Endothelial cell of umbilical vein (primary cell): Measurements from ENCODE around the gene GRID2. TPM values are rescaled to one million over a fixed set of nuclear protein-coding genes. Genes with fewer than 3 reads are reported as not detected.

Experiments
- BruUV-seq: library from RNA; stranded (reverse); fragments of 400-500 nt; replicated peaks from 2 replicates; lab custom pipeline; 2021; lab: Mats Ljungman, UMichigan
- CTCF ChIA-PET: fragments of 300-600, 350-600 bp; sonication (Branson Sonifier 250); formaldehyde crosslinking; loops from one replicate; lab custom pipeline; 2021; ENCODE audit warnings: antibody characterized with exemption, inconsistent platforms; lab: Charles Lee
- POLR2A ChIA-PET: fragments of 300-600, 350-600 bp; sonication (Branson Sonifier 250); formaldehyde crosslinking; loops from one replicate; lab custom pipeline; 2021; ENCODE audit warnings: antibody characterized with exemption, inconsistent platforms; lab: Charles Lee
- DNase-seq: peaks from one replicate; pipeline ENCODE4 v3.0.0-alpha.2; 2011; ENCODE audit warnings: low read depth, low spot score
- FAIRE-seq: peaks from 2 replicates; lab custom pipeline; 2011; peaks lifted over from hg19 to GRCh38; lab: Jason Lieb, UNC
- H2AFZ ChIP-seq: 2 replicates; pipeline ENCODE4 v1.6.0; 2012; ENCODE audit warnings: low read depth, low read length, control low read depth, inconsistent platforms
- H3K27ac ChIP-seq: 2 replicates; pipeline ENCODE4 v1.5.1; 2011; ENCODE audit warnings: low read depth, mild to moderate bottlenecking, control low read depth, low read length, moderate library complexity; ENCODE audit not compliant: insufficient read depth
- H3K27me3 ChIP-seq, 2 experiments: 2 replicates each; pipeline versions ENCODE4 v1.6.0 to v1.6.1; 2011; ENCODE audit warnings: low read length in 2 of 2, mixed read lengths in 1 of 2; ENCODE audit not compliant: control insufficient read depth in 2 of 2, insufficient read depth in 2 of 2
- H3K36me3 ChIP-seq, 2 experiments: 2 replicates in 1 of 2; 3 replicates in 1 of 2; pipeline ENCODE4 v1.5.1; 2011; ENCODE audit warnings: low read length in 2 of 2, mild to moderate bottlenecking in 1 of 2, moderate library complexity in 1 of 2; ENCODE audit not compliant: control insufficient read depth in 2 of 2, insufficient read depth in 2 of 2; ENCODE audit errors: extremely low read depth in 1 of 2
- H3K4me1 ChIP-seq: 3 replicates; pipeline ENCODE4 v1.5.1; 2011; ENCODE audit warnings: mild to moderate bottlenecking, low read length; ENCODE audit not compliant: control insufficient read depth, insufficient read depth; ENCODE audit errors: extremely low read depth
- H3K4me2 ChIP-seq: 2 replicates; pipeline ENCODE4 v1.6.1; 2011; ENCODE audit warnings: low read length, control low read depth, mixed read lengths; ENCODE audit not compliant: insufficient read depth
- H3K4me3 ChIP-seq, 3 experiments: fragments of 200-600 bp in 1 of 3; sonication (generic), shearing (Covaris generic) in 1 of 3; replicated peaks in 1 of 3; 2 replicates each; pipeline ENCODE4 v1.5.1; 2011 to 2016; ENCODE audit warnings: control low read depth in 3 of 3, low read length in 3 of 3, mild to moderate bottlenecking in 2 of 3, inconsistent platforms in 1 of 3, low read depth in 1 of 3, moderate library complexity in 1 of 3; ENCODE audit not compliant: insufficient read depth in 1 of 3
- H3K79me2 ChIP-seq: 2 replicates; pipeline ENCODE4 v1.6.0; 2012; ENCODE audit warnings: low read length, inconsistent platforms; ENCODE audit not compliant: control insufficient read depth, insufficient read depth
- H3K9ac ChIP-seq: replicated peaks from 2 replicates; pipeline ENCODE3; 2011; ENCODE audit warnings: low read length, control low read depth; ENCODE audit not compliant: insufficient read depth; ENCODE audit errors: extremely low read depth
- H3K9me1 ChIP-seq: replicated peaks from 3 replicates; pipeline ENCODE4 v1.6.0; 2011; ENCODE audit warnings: mild to moderate bottlenecking, low read length; ENCODE audit not compliant: control insufficient read depth, insufficient read depth; ENCODE audit errors: extremely low read depth
- H3K9me3 ChIP-seq: replicated peaks from 2 replicates; pipeline ENCODE4 v1.5.1; 2012; ENCODE audit warnings: low read length, inconsistent platforms; ENCODE audit not compliant: control insufficient read depth, insufficient read depth
- H4K20me1 ChIP-seq: replicated peaks from 2 replicates; pipeline ENCODE3; 2011; ENCODE audit warnings: mild to moderate bottlenecking, low read length; ENCODE audit not compliant: control insufficient read depth, insufficient read depth; ENCODE audit errors: extremely low read depth
- EZH2 ChIP-seq: IDR thresholded peaks from 2 replicates; pipeline ENCODE4 v1.6.1; 2012; ENCODE audit warnings: borderline replicate concordance, low read depth, mild to moderate bottlenecking, moderate library complexity, low read length, inconsistent platforms; ENCODE audit not compliant: severe bottlenecking
- FOS ChIP-seq: IDR thresholded peaks from 2 replicates; pipeline ENCODE4 v1.6.1; 2011; ENCODE audit warnings: mild to moderate bottlenecking, low read length, moderate library complexity, borderline replicate concordance; ENCODE audit not compliant: insufficient read depth
- GATA2 ChIP-seq: IDR thresholded peaks from 2 replicates; pipeline ENCODE4 v1.7.0; 2011; ENCODE audit warnings: low read depth, mild to moderate bottlenecking, moderate library complexity, mixed read lengths, low read length; ENCODE audit not compliant: insufficient read length, insufficient read depth
- JUN ChIP-seq: IDR thresholded peaks from 2 replicates; pipeline ENCODE4 v1.6.1; 2011; ENCODE audit warnings: borderline replicate concordance, low read depth; ENCODE audit not compliant: insufficient read length, insufficient read depth
- MYC ChIP-seq: IDR thresholded peaks from one replicate; pipeline ENCODE4 v1.6.1; 2011; ENCODE audit warnings: mild to moderate bottlenecking, low read depth, low read length
- POLR2A ChIP-seq: IDR thresholded peaks from 2 replicates; pipeline ENCODE4 v1.6.1; 2012; ENCODE audit warnings: low read depth, mild to moderate bottlenecking, control low read depth, low read length
- POLR2AphosphoS5 ChIP-seq: IDR thresholded peaks from 2 replicates; pipeline ENCODE4 v1.6.1; 2012; ENCODE audit warnings: low read depth, mild to moderate bottlenecking, control low read depth, low read length, moderate library complexity; ENCODE audit not compliant: insufficient read depth
- dilution Hi-C: fragments of 300-500 bp; cut with MboI; formaldehyde crosslinking; loops from one replicate; pipeline ENCODE4 v1.15.0; 2019; ENCODE audit warnings: low sequenced_read_pairs; ENCODE audit not compliant: extremely low pct_ligation_motif_present
- intact Hi-C: fragments of 100-400 bp; cut with micrococcal nuclease; formaldehyde crosslinking; loops from one replicate; pipeline ENCODE4 v1.10.0; 2022
- polyA plus RNA-seq, 4 experiments: library from polyadenylated mRNA; depleted of rRNA in 3 of 4; stranded (reverse) in 3 of 4; unstranded in 1 of 4; fragments of >200 nt; gene quantifications; 2 replicates each; pipeline versions ENCODE4 v1.2.1 to v1.2.3, GENCODE V29; 2011 to 2012; ENCODE audit warnings: missing spikeins in 1 of 4
- total RNA-seq: library from RNA; stranded (reverse); gene quantifications from 2 replicates; pipeline ENCODE4 v1.2.3, GENCODE V29; 2021
- TF ChIP-seq, protein P1 (sequence below): IDR thresholded peaks from 2 replicates; pipeline ENCODE4 v1.6.1; 2011; ENCODE audit not compliant: insufficient read depth, insufficient read length
- TF ChIP-seq, protein P2 (sequence below), 2 donors: IDR thresholded peaks; 1 replicate in 1 of 2; 2 replicates in 1 of 2; pipeline ENCODE4 v1.5.1; 2011; ENCODE audit warnings: low read length in 2 of 2, mild to moderate bottlenecking in 2 of 2, moderate library complexity in 2 of 2, control low read depth in 1 of 2, inconsistent platforms in 1 of 2, low read depth in 1 of 2; ENCODE audit not compliant: insufficient read depth in 1 of 2; ENCODE audit errors: extremely low read depth in 1 of 2

Gene GRID2
- total and polyA plus RNA-seq, 2 donors (not counting 3 experiments of a cell fraction or from before 2014, with no cell fraction given): not detected

DNA sequence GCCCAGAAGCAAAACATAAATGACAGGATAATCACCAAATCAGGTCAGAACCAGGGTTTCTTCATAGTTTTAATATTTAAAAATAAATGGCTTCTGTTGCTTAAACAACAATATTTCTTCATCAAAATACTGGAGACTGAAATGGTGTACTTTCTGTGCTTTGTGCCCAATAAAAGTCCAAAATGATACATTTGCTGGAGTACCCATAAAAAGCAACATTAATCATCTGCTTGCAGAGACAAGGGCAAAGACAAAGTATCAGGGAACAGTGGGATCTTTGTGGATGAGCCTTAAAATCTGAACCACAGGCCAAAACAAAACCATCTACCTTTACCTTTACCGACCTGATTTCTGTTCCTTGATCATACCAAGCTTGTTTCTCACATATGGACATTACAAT is 840.9 kb downstream of the GRID2 start:
- Histone ChIP-seq H3K4me2 (no peak overlapping the region), H3K9ac (no peak overlapping the region), H3K36me3 (no peaks in the 10 kb centered on the region), H3K27ac (no peak overlapping the region), H4K20me1 (no peaks in the 10 kb centered on the region), H3K9me3 (no peaks in the 10 kb centered on the region), H3K27me3 (no peaks in the 10 kb centered on the region), H3K4me1 (no peaks in the 10 kb centered on the region), H3K9me1 (no peaks in the 10 kb centered on the region), H2AFZ (no peak overlapping the region), H3K4me3 (no peak overlapping the region), H3K79me2 (no peaks in the 10 kb centered on the region)
- DNase-seq: no peak
- dilution Hi-C loops: no loop called here
- intact Hi-C loops: no loop called here
- ChIA-PET CTCF (no interaction called here), POLR2A (no interaction called here)
- BruUV-seq: no TSS peak
- TF ChIP-seq FOS: no peak
- no peak for TF ChIP-seq MYC
- TF ChIP-seq EZH2: no peak
- TF ChIP-seq POLR2AphosphoS5: no peak
- no peak for TF ChIP-seq GATA2
- TF ChIP-seq, protein P1, sequence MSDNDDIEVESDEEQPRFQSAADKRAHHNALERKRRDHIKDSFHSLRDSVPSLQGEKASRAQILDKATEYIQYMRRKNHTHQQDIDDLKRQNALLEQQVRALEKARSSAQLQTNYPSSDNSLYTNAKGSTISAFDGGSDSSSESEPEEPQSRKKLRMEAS: no peak
- no peak for TF ChIP-seq POLR2A
- TF ChIP-seq, protein P2, sequence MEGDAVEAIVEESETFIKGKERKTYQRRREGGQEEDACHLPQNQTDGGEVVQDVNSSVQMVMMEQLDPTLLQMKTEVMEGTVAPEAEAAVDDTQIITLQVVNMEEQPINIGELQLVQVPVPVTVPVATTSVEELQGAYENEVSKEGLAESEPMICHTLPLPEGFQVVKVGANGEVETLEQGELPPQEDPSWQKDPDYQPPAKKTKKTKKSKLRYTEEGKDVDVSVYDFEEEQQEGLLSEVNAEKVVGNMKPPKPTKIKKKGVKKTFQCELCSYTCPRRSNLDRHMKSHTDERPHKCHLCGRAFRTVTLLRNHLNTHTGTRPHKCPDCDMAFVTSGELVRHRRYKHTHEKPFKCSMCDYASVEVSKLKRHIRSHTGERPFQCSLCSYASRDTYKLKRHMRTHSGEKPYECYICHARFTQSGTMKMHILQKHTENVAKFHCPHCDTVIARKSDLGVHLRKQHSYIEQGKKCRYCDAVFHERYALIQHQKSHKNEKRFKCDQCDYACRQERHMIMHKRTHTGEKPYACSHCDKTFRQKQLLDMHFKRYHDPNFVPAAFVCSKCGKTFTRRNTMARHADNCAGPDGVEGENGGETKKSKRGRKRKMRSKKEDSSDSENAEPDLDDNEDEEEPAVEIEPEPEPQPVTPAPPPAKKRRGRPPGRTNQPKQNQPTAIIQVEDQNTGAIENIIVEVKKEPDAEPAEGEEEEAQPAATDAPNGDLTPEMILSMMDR (IDR thresholded peaks at IDR 0.05; ENCODE audit: extremely low read depth in 1 of 2, insufficient read depth in 1 of 2, low read depth in 1 of 2, low read length in 2 of 2): no peak
- no peak for TF ChIP-seq JUN
- FAIRE-seq: no peak
